HG03066 (cell line): ENCODE results near the gene TPMT.

Source experiments
- ATAC-seq: cut with Tn5 transposase; IDR thresholded peaks from one replicate; pipeline ENCODE4 v1.9.1; 2021; ENCODE audit warnings: low read depth; ENCODE audit not compliant: unreplicated experiment

The TPMT gene

GRCh38 chr6:18119236-18119635 is 35.6 kb downstream of the TPMT start:
- no peak for ATAC-seq

GRCh38 chr6:18118330-18118729 is 36.5 kb downstream of the TPMT start:
- no peak for ATAC-seq

- no peak for ATAC-seq
These were observed 37.7 kb downstream of the TPMT start for GRCh38 chr6:18117136-18117535.

- ATAC-seq, result no peak
These were observed 39.5 kb downstream of the TPMT start for GRCh38 chr6:18115356-18115755.

GRCh38 chr6:18110162-18110561 is 44.7 kb downstream of the TPMT start:
- no peak for ATAC-seq

GRCh38 chr6:18107061-18107460 is 47.8 kb downstream of the TPMT start:
- no peak for ATAC-seq

- ATAC-seq, result no peak
These were observed 51.9 kb downstream of the TPMT start for GRCh38 chr6:18102783-18103509.

GRCh38 chr6:18101873-18102272 is 53.0 kb downstream of the TPMT start:
- ATAC-seq, result no peak

GRCh38 chr6:18101271-18101670 is 53.6 kb downstream of the TPMT start:
- no peak for ATAC-seq

- ATAC-seq, result no peak
These were observed 54.6 kb downstream of the TPMT start for GRCh38 chr6:18100296-18100695.

- ATAC-seq, result no peak
These were observed 55.4 kb downstream of the TPMT start for GRCh38 chr6:18099511-18099910.

GRCh38 chr6:18096423-18096822 is 58.5 kb downstream of the TPMT start:
- ATAC-seq, result no peak

- ATAC-seq, result no peak
These were observed 63.5 kb downstream of the TPMT start for GRCh38 chr6:18091382-18091781.

- ATAC-seq, result no peak
These were observed 64.5 kb downstream of the TPMT start for GRCh38 chr6:18090349-18090786.

- ATAC-seq, result no peak
These were observed 66.2 kb downstream of the TPMT start for GRCh38 chr6:18088419-18089296.

- no peak for ATAC-seq
These were observed 67.3 kb downstream of the TPMT start for GRCh38 chr6:18087396-18088165.

GRCh38 chr6:18081025-18081668 is 73.7 kb downstream of the TPMT start:
- ATAC-seq, result no peak

GRCh38 chr6:18080544-18080943 is 74.3 kb downstream of the TPMT start:
- ATAC-seq, result no peak

GRCh38 chr6:18078866-18079265 is 76.0 kb downstream of the TPMT start:
- no peak for ATAC-seq
